CD1c-positive myeloid dendritic cell (primary cell): Measurements from ENCODE around the gene ZMYM1.
"Not testable (repeated sequence)": the region's sequence is repeated elsewhere in the genome, so short reads cannot be mapped to it uniquely, and the experiment has no call there.

Source experiments
- DNase-seq: peaks from one replicate; pipeline ENCODE4 v3.0.0-alpha.2; 2016; ENCODE audit errors: extremely low spot score

Gene ZMYM1

DNA sequence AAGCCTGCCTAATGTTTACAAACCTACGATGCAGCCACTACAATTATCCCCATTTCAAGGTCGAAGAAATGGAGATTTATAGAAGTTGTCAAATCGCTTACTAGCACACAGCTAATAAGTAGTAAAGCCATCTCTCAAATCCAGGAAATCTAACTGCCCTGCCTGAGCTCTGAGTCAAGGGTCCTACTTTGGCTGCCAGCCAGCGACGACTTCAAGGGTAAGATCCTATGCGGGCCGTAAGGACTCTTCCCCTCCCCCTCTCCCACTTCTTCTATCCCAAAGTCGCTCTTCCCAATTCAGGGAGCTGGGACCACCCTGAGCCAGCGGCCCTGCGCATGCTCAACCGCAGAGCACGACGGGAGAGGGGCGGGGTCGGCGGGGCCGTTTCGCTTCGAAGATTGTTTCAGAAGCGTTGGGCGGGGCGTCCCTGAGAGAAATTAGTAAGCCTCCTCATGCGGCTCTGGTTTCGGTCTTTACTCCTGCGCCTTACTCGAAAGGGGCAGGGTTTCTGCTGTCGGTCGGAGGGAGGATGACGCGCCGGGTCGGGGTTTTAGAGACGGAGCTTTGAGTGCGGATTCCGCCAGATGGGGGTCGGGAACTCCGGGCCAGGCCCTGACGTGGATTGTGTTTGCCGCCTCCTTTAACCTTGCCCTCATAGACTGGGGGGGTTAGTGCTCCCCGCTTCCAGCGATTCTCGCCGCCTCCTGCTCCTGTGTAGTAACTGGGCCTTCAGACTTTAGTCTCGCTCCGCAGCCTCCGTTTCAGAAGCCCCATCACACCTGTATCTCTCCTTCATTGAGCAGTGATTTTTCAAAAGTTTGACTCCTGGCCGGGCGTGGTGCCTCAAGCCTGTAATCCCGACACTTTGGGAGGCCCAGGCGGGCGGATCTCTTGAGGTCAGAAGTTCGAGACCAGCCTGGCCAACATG, at the start of gene ZMYM1:
TSS of gene ZMYM1 (plus strand) at position 383 of the 928 bp plus-strand sequence. CDS start 14,603 bp downstream, outside the sequence.
- peak; percentile 85 for DNase-seq

DNA sequence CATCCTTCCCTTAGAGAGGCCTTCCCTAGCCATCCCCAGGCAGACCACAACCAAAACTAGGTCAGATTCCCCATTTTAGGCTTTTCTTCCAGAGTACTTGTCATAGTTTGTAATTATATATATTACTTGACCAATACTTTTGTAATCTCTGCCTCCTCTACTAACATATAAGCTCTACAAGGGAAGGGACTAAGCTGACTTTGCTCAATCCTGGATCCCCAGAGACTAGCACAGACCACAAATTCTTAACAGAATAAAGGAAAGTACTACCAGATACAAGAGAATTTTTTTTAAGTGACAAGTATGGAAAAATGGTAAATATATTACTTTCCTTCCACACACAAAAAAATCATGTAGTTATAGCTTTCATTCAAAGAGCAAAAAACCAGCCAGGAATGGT, 49.4 kb upstream of the ZMYM1 start:
- no peak for DNase-seq

DNA sequence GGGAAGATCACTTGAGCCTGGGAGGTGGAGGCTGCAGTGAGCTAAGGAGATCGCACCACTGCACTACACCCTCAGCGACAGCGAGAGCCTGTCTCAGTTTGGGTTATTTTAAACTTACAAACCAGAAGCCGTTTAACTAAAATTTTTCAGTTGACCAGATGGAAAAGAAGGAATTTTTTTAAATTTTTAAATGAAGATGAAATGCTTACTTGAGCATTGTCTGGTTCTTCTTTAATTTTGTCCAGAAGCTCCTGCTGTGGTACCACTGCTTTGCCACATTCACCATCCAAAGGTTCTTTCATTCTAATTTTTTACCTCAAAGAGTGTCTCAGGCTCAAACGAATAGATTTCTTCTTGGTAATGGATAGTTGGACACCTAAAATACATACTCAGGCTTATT, 48.8 kb upstream of the ZMYM1 start:
- DNase-seq = no peak

DNA sequence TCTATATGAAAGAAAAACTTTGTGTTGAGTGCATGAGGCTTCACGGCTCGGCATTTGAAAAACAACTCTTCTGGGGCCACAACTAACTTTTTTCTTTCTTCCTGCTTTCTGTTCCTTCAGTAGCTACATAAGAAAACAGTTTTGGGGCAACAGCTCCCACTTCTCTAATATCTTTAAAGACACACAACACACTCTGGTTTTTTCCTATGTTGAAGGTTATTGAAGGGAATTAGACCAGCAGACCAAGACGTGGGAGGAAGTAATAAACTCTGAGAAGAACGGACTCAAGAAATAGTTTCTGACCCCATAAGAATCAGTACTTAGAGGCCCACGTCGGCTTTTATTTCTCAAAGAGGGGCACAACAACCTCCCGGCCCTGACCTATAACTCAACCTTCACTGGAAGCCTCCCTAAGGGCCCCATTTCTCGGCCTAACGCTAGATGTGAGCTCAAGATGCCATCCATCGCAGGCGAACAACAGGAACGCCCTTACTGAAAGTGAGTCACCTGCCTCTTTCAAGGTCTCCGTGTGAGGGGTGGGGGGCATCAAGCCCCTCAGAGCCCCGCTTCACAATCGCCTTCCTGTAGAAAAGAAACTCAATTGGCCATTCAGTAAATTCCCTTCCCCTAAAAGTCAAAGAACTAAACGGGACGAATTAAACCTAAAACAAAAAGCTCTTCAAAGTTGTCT, 48.3 kb upstream of the ZMYM1 start:
- DNase-seq = peak; percentile 68

DNA sequence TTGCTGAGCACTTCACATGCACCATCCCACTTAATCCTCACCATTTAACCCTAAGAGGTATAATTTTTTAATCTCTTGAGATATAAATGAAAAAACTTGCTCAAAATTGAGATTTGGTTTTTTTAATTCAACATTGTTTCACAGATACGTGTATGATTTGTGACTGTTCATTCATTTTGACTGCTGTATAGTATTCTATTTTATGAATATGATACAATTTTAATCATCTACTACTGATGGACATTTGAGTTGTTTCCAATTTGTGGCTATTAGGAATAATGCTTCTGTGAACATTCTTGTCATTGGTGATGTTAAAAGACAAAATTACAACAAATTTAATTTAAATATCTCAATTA, 46.8 kb upstream of the ZMYM1 start:
- DNase-seq = no peak

DNA sequence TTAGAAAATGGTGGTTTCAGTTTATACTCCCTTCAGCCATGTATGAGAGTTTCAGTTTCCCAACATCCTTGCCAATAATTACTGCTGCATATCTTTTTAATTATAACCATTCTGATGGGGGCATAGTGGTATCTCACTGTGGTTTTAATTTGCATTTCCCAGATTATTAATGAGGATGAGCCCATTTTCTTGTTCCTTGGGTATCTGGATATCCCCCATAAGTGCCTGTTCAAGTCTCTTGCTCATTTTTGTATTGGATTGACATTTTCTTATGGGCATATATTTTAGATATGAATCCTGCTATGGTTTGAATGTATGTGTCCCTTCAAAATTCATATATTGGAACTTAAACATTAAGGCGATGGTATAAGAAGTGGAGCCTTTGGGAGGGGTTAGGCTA, 45.8 kb upstream of the ZMYM1 start:
- no peak for DNase-seq

DNA sequence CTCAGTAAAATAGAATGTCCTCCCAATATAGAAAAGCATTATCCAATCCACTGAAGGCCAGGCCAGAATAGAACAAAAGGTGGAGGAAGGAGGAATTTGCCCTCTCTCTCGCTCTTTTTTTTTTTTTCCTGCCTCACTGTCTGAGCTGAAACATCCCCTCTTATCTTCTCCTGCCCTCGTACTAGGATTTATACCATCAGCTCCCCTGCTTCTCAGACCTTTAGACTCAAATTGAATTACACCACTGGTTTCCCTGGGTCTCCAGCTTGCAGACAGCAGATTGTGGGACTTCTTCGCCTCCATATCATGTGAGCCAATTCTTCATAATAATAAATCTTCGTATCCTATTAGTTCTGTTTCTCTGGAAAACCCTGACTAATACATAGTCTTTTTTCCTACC, 42.6 kb upstream of the ZMYM1 start:
- no peak for DNase-seq

DNA sequence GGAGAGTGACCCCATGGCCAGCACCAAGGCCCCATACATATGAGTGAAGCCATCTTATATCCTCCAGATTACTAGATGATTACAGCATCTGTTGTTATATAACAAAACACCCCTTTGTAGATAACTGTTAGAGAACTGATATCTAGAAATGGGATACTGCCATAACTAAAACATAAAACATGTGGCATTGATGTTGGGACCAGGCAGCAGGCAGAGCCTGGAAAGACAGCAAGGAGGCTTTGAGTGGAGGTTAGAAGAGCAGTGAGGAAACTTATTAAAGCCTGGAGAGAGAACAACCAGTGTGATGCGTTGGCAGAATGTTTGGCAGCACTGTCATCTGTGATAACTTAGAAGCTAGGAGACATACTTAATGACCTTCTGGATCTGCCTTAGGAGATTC, 42.0 kb upstream of the ZMYM1 start:
- DNase-seq = no peak

DNA sequence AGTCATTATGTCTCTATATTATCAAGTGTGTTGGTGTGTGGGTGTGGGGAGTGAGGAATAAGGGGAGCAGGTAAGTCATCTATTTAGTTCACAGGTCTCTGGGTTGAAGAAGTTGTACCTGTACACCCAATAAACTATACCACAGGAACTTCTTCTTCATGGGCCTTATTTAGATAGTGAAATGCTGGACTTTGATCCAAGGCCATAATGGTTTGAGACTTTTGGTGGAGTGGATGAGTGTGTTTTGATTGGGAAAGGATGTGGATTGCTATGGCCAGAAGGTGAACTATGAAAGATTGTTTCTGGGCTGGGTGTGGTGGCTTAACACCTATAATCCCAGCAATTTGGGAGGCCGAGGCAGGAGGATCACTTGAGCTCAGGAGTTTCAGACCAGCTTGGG, 40.5 kb upstream of the ZMYM1 start:
- no peak for DNase-seq

DNA sequence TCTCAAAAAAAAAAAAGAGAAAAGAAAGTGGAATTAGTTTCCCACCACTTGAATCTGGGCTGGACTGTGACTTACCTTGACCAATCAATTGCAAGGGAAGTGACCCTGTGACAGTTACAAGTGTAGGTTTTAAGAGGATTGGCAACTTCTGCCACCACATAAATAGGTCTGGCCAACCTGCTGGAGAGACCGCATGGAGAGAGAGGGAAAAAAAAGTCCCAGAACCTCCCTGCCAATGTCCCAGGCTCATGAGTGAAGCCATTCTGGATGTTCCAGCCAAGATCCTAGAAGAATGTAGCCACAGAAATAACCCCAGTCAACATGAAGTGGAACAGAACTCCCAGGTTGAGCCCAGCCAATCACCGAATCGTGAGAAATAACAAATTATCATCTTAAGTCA, 35.7 kb upstream of the ZMYM1 start:
- DNase-seq = no peak

DNA sequence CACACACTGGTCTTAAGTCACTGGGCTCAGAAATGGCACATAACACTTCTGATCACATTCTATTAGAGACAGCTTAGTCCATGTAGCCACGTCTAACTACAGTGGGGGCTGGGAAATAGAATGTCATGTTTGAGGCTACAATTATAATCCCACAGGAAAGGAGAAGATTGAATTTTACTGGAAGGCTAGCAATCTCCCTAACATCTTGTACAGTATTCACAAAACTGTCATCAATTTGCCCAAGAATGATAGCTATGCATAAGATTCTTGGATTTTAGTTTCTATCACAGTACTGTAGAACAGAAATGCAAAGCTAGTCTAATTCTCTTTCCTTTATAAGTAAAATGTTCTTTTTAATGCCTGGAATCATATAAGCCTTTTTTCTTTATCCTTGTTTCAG, 34.8 kb upstream of the ZMYM1 start:
- no peak for DNase-seq

DNA sequence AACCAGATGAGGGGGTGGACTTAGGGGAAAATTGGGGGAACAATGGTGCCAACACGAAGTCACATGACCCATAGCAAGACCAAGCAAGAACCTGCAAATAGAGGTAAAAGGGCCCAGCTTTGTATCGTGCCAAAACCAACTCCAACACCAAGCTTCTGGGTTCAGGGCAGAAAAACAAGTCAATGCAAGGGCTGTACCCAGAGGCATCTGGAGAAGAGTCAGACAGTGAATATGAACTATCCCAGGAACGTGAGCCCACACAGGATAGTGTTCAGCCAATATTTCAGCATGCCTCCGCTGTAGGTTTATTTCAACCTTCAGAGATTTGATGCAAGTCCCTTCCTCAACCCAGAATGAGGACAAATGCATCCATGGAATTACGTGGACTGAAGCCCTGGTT, 32.5 kb upstream of the ZMYM1 start:
- no peak for DNase-seq

DNA sequence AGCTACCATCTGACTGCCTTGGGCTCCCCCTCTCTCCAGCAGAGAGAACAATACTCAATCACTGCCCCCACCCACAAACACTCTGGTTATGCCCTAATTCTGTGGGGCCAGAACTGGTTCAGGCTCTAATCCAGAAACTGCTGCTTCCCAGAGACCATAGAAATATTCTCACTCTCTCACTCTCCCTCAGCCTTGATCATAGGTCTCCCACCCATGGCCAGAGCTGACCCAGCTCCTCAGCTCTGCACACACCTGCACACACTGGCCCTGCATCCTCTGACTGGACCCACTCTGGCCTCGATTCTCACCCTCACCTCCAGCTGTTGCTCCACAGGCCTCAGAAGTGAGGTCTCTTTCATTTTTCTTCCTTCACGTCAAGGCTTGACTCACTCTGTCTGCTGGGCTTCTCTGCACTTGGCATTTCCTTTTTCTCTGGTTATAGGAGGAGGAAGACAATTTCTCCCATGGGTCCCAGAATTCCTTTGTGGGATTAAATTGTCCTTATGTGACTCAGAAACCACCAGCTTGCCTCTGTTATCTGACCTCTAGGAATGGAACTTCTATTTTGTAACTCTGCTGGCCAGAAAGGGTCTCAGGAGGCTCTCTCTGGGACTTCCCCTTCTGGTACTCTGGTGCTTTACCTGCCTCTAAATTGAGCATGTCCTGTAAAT, 31.9 kb upstream of the ZMYM1 start:
- DNase-seq = no peak

DNA sequence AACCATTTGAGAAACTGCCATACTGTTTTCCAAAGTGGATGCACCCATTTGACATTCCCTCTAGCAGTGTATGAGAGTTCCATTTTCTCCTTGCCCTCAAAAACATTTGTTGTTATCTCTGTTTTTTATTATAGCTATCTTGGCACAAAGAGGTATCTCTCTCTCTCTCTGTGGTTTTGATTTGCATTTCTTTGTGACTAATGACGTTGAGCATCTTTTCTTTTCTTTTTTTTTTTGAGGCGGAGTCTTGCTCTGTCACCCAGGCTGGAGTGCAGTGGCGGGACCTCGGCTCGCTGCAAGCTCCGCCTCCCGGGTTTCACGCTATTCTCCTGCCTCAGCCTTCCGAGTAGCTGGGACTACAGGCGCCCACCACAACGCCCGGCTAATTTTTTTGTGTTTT, 30.1 kb upstream of the ZMYM1 start:
- no peak for DNase-seq

DNA sequence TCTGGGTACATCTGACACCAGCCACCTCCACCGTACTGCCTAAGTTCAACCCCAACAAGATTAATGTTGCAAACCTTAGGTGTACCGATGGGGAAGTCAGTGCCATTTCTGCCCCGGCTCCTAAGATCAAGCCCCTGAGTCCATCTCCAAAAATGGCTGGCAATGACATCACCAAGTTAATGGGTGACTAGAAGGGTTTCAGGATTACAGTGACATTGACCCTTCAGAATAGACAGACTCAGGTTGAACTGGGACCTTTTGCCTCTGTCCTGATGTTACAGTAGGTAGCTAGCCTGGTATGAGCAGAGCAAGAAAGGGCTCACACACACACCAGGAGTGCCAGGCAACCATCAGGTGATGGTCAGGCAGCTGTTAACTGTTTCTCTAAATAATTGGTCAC, 25.8 kb upstream of the ZMYM1 start:
- DNase-seq = no peak

DNA sequence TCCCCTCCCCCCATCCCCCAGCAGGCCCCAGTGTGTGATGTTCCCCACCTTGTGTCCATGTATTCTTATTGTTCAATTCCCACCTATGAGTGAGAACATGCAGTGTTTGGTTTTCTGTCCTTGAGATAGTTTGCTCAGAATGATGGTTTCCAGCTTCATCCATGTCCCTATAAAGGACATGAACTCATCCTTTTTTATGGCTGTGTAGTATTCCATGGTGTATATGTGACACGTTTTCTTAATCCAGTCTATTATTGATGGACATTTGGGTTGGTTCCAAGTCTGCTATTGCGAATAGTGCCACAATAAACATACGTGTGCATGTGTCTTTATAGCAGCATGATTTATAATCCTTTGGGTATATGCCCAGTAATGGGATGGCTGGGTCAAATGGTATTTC, 24.9 kb upstream of the ZMYM1 start:
- DNase-seq = not testable (repeated sequence)

DNA sequence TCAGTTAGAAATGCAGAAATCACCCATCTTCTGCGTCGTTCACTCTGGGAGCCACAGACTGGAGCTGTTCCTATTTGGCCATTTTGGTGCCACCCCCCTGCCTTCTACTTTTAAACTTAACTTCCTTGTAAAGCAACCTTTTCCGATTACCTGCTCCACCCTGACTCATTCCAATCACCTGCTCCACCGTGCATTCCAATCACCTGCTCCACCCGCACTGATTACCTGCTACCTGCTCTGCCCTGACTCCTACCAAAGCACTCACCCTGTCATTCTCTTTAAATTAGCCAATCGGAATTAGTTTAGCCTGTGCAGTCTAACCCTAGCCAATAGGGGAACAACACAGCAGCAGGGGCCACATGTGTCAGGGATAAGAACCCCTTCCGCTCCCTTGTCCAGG, 20.9 kb upstream of the ZMYM1 start:
- DNase-seq = not testable (repeated sequence)

DNA sequence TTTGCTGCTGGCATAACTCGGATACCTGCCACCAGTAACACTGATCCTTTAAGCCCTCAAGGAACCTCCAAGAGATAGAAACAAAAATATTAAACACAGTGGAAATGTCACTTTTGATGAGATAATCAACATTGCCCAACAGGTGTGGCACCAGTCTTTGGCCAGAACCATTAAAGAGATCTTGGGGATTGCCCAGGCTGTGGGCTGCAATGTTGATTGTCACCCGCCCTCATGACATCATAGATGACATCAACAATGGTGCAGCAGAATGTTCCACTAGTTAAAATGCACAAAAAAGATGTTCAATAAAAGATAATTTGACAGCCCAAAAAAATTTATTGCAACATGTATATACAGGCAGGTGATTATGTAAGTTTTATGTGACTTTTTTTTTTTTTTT, 20.2 kb upstream of the ZMYM1 start:
- DNase-seq = peak; percentile 13

DNA sequence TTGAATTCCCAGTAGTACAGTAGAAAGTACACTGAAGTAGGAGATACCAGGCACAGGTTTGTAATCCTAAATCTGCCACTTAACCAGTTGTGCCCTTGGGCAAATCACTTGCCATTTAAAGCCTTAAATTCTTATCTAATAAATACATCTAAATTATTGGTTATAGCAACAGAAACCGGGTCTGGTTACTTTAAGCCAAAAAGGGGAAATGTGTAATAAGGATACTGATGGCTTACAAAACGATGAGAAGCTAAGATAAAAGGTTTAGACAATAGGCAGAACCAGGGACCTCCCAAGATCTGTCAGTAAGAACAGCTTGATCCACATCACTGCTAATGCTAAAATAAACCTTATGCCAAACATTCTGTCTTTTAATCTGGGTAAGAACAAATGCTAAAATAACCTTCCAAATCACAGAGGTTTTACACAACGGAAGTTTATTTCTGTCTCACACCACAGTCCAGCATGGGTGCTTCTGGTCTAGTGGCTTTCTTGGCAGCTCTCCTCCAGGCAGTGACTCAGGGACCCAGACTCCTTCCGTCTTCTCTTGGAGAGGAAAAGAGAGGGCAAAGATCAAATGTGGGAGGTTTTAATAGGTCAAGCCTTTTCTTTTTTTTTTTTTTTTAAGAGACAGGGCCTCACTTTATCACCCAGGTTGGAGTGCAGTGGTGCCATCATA, 16.5 kb upstream of the ZMYM1 start:
- DNase-seq = peak; percentile 59

DNA sequence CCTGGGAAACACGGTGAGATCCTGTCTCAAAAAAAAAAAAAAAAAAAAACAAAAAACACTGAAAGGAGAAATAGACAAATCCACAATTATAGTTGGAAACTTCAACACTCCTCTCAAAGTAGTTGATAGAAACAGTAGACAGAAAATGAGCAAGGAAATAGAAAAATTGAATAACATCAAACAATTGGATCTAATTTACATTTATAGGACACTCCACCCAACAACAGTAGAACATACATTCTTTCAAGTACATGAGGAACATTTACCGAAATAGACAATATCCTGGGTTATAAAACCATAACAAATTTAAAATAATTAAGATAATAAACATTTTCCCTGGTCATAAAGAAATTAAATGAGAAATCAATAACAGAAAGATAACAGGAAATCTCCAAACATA, 14.9 kb upstream of the ZMYM1 start:
- no peak for DNase-seq

DNA sequence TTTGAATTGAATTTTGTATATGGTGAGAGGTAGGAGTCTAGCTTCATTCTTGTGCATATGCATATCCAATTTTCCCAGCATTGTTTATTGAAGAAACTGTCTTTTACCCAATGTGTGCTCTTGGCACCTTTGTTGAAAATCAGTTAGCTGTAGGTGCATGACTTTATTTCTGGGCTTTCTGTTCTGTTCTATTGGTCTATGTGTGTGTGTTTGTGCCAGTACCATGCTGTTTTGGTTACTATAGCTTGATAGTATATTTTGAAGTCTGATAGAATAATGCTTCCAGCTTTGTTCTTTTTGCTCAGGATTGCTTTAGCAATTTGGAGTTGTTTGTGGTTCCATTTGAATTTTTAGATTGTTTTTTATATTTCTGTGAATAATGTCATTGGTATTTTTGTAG, 9.4 kb upstream of the ZMYM1 start:
- no peak for DNase-seq

DNA sequence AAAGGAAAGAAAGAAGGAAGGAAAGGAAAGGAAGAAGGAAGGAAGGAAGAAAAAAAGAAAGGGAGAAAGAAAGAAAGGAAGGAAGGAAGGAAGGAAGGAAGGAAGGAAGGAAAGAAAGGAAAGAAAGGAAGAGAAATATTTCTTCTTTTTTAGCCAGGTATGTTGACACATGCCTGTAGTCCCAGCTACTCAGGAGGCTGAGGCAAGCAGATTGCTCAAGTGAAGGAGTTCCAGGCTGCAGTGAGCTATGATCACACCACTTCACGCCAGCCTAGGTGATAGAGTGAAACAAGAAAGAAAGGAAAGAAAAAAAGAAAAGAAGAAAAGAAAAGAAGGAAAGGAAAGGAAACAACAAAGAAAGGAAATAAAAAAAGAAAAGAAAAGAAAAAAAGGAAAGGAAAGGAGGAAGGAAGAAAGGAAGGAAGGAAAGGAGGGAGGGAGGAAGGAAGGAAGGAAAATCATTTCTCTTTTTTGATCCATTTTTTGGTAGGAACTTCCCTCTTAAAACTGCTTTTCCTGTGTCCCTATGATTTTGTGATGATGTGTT, 5.8 kb upstream of the ZMYM1 start:
- no peak for DNase-seq
